ENCODE measurements around the gene FOXP1. TPM values are rescaled to one million over a fixed set of nuclear protein-coding genes. Genes with fewer than 3 reads are reported as not detected.
"Not testable (repeated sequence)": the region's sequence is repeated elsewhere in the genome, so short reads cannot be mapped to it uniquely, and the experiment has no call there.

The FOXP1 gene
- total RNA-seq, 1 donor from 2014 or later: 71.3 TPM

- Mint-ChIP-seq H3K27ac (ENCODE audit: unreplicated experiment) (no peak overlapping the region), H3K4me3 (ENCODE audit: unreplicated experiment) (no peak overlapping the region)
- DNase-seq (ENCODE audit: low spot score): no peak
Measured at GRCh38 chr3:71441217-71441924, 142.2 kb downstream of the FOXP1 start.

GRCh38 chr3:71438904-71439303 is 144.6 kb downstream of the FOXP1 start:
- peaks cover 14% of the 10 kb centered on the region for H3K9me3 Mint-ChIP-seq (ENCODE audit: unreplicated experiment)
- no peak overlapping the region for H3K27ac Mint-ChIP-seq (ENCODE audit: unreplicated experiment)
- no peak for TF ChIP-seq CTCF (IDR thresholded peaks at IDR 0.05; ENCODE audit: unreplicated experiment)
- H3K27me3 Mint-ChIP-seq (ENCODE audit: unreplicated experiment): peaks cover 18% of the 10 kb centered on the region
- no peak overlapping the region for H3K4me3 Mint-ChIP-seq (ENCODE audit: unreplicated experiment)
- peaks cover 18% of the 10 kb centered on the region for H3K4me1 Mint-ChIP-seq (ENCODE audit: unreplicated experiment)
- DNase-seq (ENCODE audit: low spot score): no peak
- peaks cover 16% of the 10 kb centered on the region for H3K36me3 Mint-ChIP-seq (ENCODE audit: low read depth, unreplicated experiment)

More at GRCh38 chr3:71441217-71441924, 142.2 kb downstream of the FOXP1 start:
- Mint-ChIP-seq H3K4me1 (ENCODE audit: unreplicated experiment) (peaks cover 26% of the 10 kb centered on the region), H3K9me3 (ENCODE audit: unreplicated experiment) (peaks cover 1% of the 10 kb centered on the region), H3K36me3 (ENCODE audit: low read depth, unreplicated experiment) (peaks cover 3% of the 10 kb centered on the region), H3K27me3 (ENCODE audit: unreplicated experiment) (peaks cover 5% of the 10 kb centered on the region)
- no peak for TF ChIP-seq CTCF (IDR thresholded peaks at IDR 0.05; ENCODE audit: unreplicated experiment)

- Mint-ChIP-seq H3K36me3 (ENCODE audit: low read depth, unreplicated experiment) (peaks cover 16% of the 10 kb centered on the region), H3K4me3 (ENCODE audit: unreplicated experiment) (no peak overlapping the region), H3K4me1 (ENCODE audit: unreplicated experiment) (peaks cover 12% of the 10 kb centered on the region), H3K27ac (ENCODE audit: unreplicated experiment) (no peak overlapping the region), H3K27me3 (ENCODE audit: unreplicated experiment) (peaks cover 18% of the 10 kb centered on the region), H3K9me3 (ENCODE audit: unreplicated experiment) (peaks cover 14% of the 10 kb centered on the region)
- DNase-seq (ENCODE audit: low spot score): no peak
- no peak for TF ChIP-seq CTCF (IDR thresholded peaks at IDR 0.05; ENCODE audit: unreplicated experiment)
Measured at GRCh38 chr3:71438071-71438685, 145.3 kb downstream of the FOXP1 start.

GRCh38 chr3:71436337-71436736 is 147.2 kb downstream of the FOXP1 start:
- peaks cover 16% of the 10 kb centered on the region for H3K27me3 Mint-ChIP-seq (ENCODE audit: unreplicated experiment)
- peaks cover 16% of the 10 kb centered on the region for H3K36me3 Mint-ChIP-seq (ENCODE audit: low read depth, unreplicated experiment)
- H3K9me3 Mint-ChIP-seq (ENCODE audit: unreplicated experiment): peaks cover 14% of the 10 kb centered on the region
- no peak for TF ChIP-seq CTCF (IDR thresholded peaks at IDR 0.05; ENCODE audit: unreplicated experiment)
- no peak for DNase-seq (ENCODE audit: low spot score)
- peaks cover 17% of the 10 kb centered on the region for H3K4me1 Mint-ChIP-seq (ENCODE audit: unreplicated experiment)
- H3K27ac Mint-ChIP-seq (ENCODE audit: unreplicated experiment): peak overlapping the region; percentile 34
- peak overlapping the region; percentile 33 for H3K4me3 Mint-ChIP-seq (ENCODE audit: unreplicated experiment)

GRCh38 chr3:71435836-71436235 is 147.7 kb downstream of the FOXP1 start:
- peaks cover 16% of the 10 kb centered on the region for H3K27me3 Mint-ChIP-seq (ENCODE audit: unreplicated experiment)
- H3K36me3 Mint-ChIP-seq (ENCODE audit: low read depth, unreplicated experiment): peaks cover 16% of the 10 kb centered on the region
- H3K4me1 Mint-ChIP-seq (ENCODE audit: unreplicated experiment): peaks cover 17% of the 10 kb centered on the region
- peaks cover 14% of the 10 kb centered on the region for H3K9me3 Mint-ChIP-seq (ENCODE audit: unreplicated experiment)
- peak overlapping the region; percentile 34 for H3K27ac Mint-ChIP-seq (ENCODE audit: unreplicated experiment)
- H3K4me3 Mint-ChIP-seq (ENCODE audit: unreplicated experiment): peak overlapping the region; percentile 33
- not testable (repeated sequence) for DNase-seq (ENCODE audit: low spot score)
